LHCN-M2 (cell line): ENCODE measurements around the gene MYO9B. TPM values are rescaled to one million over a fixed set of nuclear protein-coding genes. Genes with fewer than 3 reads are reported as not detected.
A peak's percentile ranks its signal among the peaks of the same experiment; 100 is the strongest.

Experiments
- DNase-seq: peaks from one replicate; pipeline ENCODE4 v3.0.0-alpha.2; 2012; ENCODE audit warnings: low read depth
- total RNA-seq: library from RNA; depleted of rRNA; stranded (reverse); fragments of >200 nt; gene quantifications from 2 replicates; pipeline ENCODE4 v1.2.3, GENCODE V29; 2014

MYO9B gene
- total RNA-seq, 1 experiment from 2014 or later = 52.1 TPM

- no peak for DNase-seq
Measured at GRCh38 chr19:17240826-17241399, 165.3 kb downstream of the MYO9B start.

GRCh38 chr19:17242431-17243208, 167.0 kb downstream of the MYO9B start:
- DNase-seq = no peak

DNA sequence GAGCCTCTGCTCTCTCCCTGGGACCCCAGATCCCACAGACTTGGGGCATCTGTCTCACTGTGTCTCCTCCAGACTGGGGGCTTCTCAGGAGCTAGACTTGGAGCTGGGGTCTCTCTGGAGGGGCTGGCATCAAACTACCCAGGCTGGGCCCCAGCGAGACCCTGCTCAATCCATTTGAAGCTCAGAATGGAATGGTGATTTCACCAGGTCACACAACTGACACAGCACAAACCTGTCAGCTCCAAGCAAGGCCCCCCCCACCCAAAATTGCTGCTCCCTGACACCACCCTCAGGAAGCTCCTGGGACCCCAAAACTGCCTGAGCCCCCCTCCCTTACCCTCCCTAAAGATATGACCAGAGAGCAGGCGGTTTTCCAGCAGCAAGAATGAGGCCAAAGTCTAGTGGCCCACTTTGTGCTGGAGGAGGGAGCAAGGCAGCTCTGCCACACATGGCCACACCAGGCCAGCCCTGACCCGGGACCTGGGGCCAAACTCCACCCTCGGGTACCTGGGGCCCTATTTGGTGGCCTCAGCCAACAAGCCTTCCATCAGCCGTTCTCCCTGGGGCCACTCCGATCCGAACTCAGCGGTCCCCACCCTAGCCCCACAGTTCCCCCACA, 167.7 kb downstream of the MYO9B start:
- DNase-seq = no peak

- DNase-seq = peak; percentile 56
Measured at GRCh38 chr19:17243830-17244617, 168.4 kb downstream of the MYO9B start.

GRCh38 chr19:17244618-17245534, 169.3 kb downstream of the MYO9B start:
- DNase-seq = no peak

DNA sequence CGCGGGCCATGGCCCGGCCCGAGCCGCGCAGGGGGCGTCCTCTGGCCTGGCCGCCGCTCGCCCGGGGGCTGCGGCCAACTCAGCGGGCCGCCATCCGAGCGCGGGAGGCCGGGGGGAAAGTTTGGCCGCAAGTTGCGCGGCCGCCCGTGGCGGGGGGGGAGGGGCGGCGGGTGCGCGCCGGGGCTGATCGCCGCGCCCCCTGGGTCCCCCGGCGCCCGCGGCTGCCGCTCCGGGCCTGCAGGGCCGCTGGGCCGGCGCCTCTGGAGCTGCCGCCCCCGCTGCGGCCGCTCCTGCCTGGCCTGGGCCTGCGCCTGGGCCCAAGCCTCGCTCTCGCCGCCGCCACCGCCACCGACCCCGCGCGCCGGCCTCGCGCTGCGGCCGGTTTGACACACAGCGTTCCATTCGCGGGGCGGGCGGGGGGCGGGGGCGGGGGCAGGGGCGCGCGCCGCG, 170.0 kb downstream of the MYO9B start, which contains the start of gene NR2F6:
Gene NR2F6 (minus strand): TSS at position 385 of the 450 bp plus-strand sequence. CDS start 699 bp downstream, outside the sequence.
- no peak for DNase-seq

GRCh38 chr19:17246681-17247425, 171.3 kb downstream of the MYO9B start:
- no peak for DNase-seq

DNA sequence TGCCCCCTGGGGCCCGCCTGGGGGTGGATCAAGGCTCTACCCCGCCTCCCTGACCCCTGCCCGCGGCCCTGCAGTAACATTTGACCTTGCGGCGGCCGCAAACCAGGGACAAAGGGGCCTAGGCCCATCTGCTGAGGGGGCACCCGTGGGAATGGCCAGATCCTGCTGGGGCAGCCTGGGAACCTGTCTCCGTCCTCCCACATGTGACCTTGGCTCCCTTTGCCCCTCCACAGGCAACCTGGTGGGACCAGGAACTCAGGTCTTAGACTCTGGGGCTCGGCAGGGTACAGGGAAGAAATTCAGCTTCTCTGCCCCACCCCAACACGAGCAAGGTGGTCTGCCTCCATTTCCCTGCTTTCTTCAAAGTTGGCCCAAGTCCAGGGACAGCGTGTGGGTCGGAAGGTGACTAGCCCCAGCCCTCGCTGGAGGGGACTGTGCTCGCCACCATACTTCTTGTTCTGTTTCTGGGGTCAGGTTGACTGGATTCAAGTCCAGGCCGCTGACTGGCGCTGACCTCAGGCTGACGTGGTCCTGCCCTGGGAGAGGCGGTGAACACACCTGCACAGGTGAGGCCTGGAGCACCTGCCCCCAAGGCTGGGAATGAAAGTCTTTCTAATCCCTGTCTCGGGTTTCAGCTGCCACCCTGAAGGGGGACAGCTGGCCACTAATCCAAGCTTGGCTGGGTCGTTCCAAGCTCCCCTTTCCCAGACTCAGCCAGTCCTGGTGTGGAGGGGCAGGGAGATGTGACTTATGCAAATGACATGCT, 172.6 kb downstream of the MYO9B start:
- DNase-seq = no peak

DNA sequence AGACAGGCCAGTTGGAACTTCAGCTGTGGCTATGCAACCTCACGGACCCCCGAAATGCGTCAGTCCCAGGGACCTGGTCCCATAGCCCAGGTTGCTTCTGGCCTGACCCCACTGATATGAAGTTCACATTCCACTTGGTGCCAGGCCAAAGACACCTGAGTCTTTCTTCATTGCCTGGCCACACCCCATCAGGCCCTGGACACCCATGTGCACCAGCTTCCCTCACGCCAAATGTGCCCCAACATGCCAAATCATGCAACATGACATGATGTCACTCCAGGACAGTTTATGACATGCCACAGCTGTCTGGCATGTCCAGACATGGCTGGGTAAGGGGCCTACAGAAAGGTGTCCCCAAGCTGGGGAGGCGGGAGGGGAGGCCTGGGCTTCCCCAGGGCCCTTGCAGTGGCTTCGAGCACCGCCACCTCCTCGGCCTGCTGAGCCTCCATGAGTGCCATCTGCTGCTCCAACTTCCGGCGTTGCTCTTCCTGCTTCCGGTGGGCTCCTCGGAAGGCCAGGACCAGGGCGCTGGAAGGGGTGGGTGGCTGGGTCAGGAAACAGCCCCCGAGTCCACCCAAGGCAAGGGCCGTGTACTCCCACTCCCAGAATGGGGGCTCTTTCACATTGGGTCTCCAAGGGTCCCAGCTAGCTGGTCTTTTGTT, 174.4 kb downstream of the MYO9B start:
- DNase-seq = no peak

GRCh38 chr19:17254636-17255035, 179.1 kb downstream of the MYO9B start:
- DNase-seq = no peak

DNA sequence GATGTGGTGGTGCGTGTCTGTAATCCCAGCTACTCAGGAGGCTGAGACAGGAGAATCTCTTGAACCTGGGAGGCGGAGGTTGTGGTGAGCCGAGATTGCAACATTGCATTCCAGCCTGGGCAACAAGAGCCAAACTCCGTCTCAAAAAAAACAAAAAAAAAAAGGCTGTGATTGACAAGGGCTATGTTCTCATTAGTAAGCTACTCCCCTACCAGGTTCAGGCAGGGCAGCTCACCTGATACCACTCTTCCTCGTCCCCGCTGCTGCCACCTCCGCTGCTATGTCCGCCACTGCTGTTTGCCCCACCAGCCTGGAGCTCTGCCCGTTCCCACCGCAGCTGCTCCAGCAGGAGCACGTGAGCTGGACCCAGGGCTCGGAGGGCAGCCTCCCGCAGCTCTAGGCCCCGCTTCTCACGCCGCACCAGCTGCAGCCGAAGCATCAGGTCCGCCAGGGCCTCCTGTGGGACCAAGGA, 179.6 kb downstream of the MYO9B start:
- DNase-seq = no peak

- DNase-seq = no peak
Measured at GRCh38 chr19:17256130-17256529, 180.6 kb downstream of the MYO9B start.

GRCh38 chr19:17259118-17259780, 183.7 kb downstream of the MYO9B start:
- no peak for DNase-seq

DNA sequence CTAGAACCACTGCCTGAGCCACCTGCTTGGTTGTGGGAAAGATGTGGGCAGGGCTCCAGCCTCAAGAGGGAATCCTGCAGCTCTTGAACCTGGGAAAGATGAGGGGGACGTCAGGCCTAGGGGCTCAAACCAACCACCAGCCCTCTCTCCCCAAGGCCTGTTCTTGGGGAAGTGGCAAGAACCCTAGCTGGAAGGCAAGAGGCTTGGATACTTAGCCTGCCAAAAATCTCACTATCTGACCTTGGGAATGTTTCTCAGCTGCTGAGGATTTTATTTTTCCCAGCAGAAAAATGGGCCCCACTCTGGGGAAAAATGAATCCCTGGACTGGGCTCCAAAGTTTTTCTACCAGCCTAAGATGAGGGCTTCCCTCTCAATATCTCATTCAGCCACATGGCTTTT, 184.4 kb downstream of the MYO9B start:
- DNase-seq = no peak

GRCh38 chr19:17260842-17261325, 185.3 kb downstream of the MYO9B start:
- DNase-seq = peak; percentile 61

- no peak for DNase-seq
Measured at GRCh38 chr19:17262557-17262956, 187.0 kb downstream of the MYO9B start.
